Measurements from ENCODE around the gene TBX4.
"Not testable (repeated sequence)": the region's sequence is repeated elsewhere in the genome, so short reads cannot be mapped to it uniquely, and the experiment has no call there.

TBX4 gene

GRCh38 chr17:61502292-61502691 lies 50.1 kb downstream of the TBX4 start:
- DNase-seq: no peak

- no peak for DNase-seq
These were observed 51.7 kb downstream of the TBX4 start for GRCh38 chr17:61503961-61504360.

- DNase-seq: no peak
These were observed 52.5 kb downstream of the TBX4 start for GRCh38 chr17:61504697-61505096.

- no peak for DNase-seq
These were observed 53.8 kb downstream of the TBX4 start for GRCh38 chr17:61505846-61506627.

- DNase-seq: no peak
These were observed 55.3 kb downstream of the TBX4 start for GRCh38 chr17:61507383-61508066.

- no peak for DNase-seq
These were observed 56.7 kb downstream of the TBX4 start for GRCh38 chr17:61508912-61509311.

- not testable (repeated sequence) for DNase-seq
These were observed 57.2 kb downstream of the TBX4 start for GRCh38 chr17:61509454-61509853.

- no peak for DNase-seq
These were observed 58.0 kb downstream of the TBX4 start for GRCh38 chr17:61510237-61510636.

- DNase-seq: no peak
These were observed 58.8 kb downstream of the TBX4 start for GRCh38 chr17:61510991-61511390.

GRCh38 chr17:61511480-61512182 lies 59.4 kb downstream of the TBX4 start:
- no peak for DNase-seq

GRCh38 chr17:61514491-61514890 lies 62.3 kb downstream of the TBX4 start:
- no peak for DNase-seq

GRCh38 chr17:61517265-61517664 lies 65.0 kb downstream of the TBX4 start:
- DNase-seq: no peak

GRCh38 chr17:61517843-61518606 lies 65.8 kb downstream of the TBX4 start:
- no peak for DNase-seq

GRCh38 chr17:61519139-61519538 lies 66.9 kb downstream of the TBX4 start:
- DNase-seq: no peak

GRCh38 chr17:61519754-61520440 lies 67.7 kb downstream of the TBX4 start:
- DNase-seq: no peak

- DNase-seq: no peak
These were observed 68.7 kb downstream of the TBX4 start for GRCh38 chr17:61520897-61521296.

GRCh38 chr17:61522088-61522487 lies 69.9 kb downstream of the TBX4 start:
- DNase-seq: no peak

- DNase-seq: no peak
These were observed 72.1 kb downstream of the TBX4 start for GRCh38 chr17:61524319-61524718.

- DNase-seq: not testable (repeated sequence)
These were observed 75.2 kb downstream of the TBX4 start for GRCh38 chr17:61527441-61527840.

GRCh38 chr17:61528171-61528570 lies 75.9 kb downstream of the TBX4 start:
- no peak for DNase-seq

- DNase-seq: no peak
These were observed 79.0 kb downstream of the TBX4 start for GRCh38 chr17:61531223-61531622.

GRCh38 chr17:61532826-61533225 lies 80.6 kb downstream of the TBX4 start:
- DNase-seq: no peak

All from inflammatory macrophage treated with lipopolysaccharide for 4 hours (primary cell).